A549 (cell line): ENCODE results near the gene HSD17B3. TPM values are rescaled to one million over a fixed set of nuclear protein-coding genes. Genes with fewer than 3 reads are reported as not detected.

Source experiments
- ATAC-seq, 2 experiments: fragments of 200-7000 bp in 1 of 2; fragments of >200 bp in 1 of 2; cut with Nextera tagmentation in 1 of 2; cut with Tn5 transposase in 1 of 2; 3 replicates each; pipeline versions ENCODE4 v1.8.0 to v1.9.1; 2018 to 2020; ENCODE audit warnings: mild to moderate bottlenecking in 1 of 2, moderate library complexity in 1 of 2
- CTCF ChIA-PET: fragments of 300-600 bp; sonication (Branson Sonifier 250); formaldehyde crosslinking; extraction: SDS; loops from one replicate; lab custom pipeline; 2021; ENCODE audit warnings: antibody characterized with exemption, inconsistent platforms; lab: Yijun Ruan, JAX
- POLR2A ChIA-PET: fragments of 350-600 bp; formaldehyde crosslinking; extraction: SDS; loops from one replicate; lab custom pipeline; 2021; ENCODE audit warnings: antibody characterized with exemption, inconsistent platforms; lab: Yijun Ruan, JAX
- DNase-seq, 2 experiments: peaks; one replicate each; pipeline versions ENCODE4 v3.0.0 to v3.0.0-alpha.2; 2011 to 2016; ENCODE audit warnings: low read depth in 1 of 2, low spot score in 1 of 2
- FAIRE-seq: peaks from 2 replicates; lab custom pipeline; 2011; peaks lifted over from hg19 to GRCh38; lab: Jason Lieb, UNC
- H3K27ac ChIP-seq, 2 experiments: fragments of >200 bp; sonication (Bioruptor Twin); formaldehyde crosslinking; 3 replicates each; pipeline ENCODE4 v1.5.1; 2016 to 2017
- H3K4me1 ChIP-seq: fragments of >200 bp; sonication (Bioruptor Twin); formaldehyde crosslinking; 3 replicates; pipeline ENCODE4 v1.6.1; 2016
- H3K4me2 ChIP-seq: fragments of >200 bp; sonication (Bioruptor Twin); formaldehyde crosslinking; 3 replicates; pipeline ENCODE4 v1.6.1; 2016
- H3K4me3 ChIP-seq: fragments of >200 bp; sonication (Bioruptor Twin); formaldehyde crosslinking; 3 replicates; pipeline ENCODE4 v1.5.1; 2016
- H3K9me3 ChIP-seq: fragments of >200 bp; sonication (Bioruptor Twin); formaldehyde crosslinking; 3 replicates; pipeline ENCODE4 v1.6.1; 2016
- ATOH8 ChIP-seq: fragments of 250-450 bp; sonication (Bioruptor Pico); IDR thresholded peaks from 2 replicates; pipeline ENCODE4 v1.5.0; 2020; ENCODE audit warnings: low read depth, mild to moderate bottlenecking, moderate library complexity
- BHLHE40 ChIP-seq: IDR thresholded peaks from 2 replicates; pipeline ENCODE4 v1.6.1; 2012; ENCODE audit warnings: low read depth, low read length, inconsistent platforms
- CBX2 ChIP-seq: fragments of 200-600 bp; sonication (generic); IDR thresholded peaks from 2 replicates; pipeline ENCODE4 v1.6.1; 2016; ENCODE audit warnings: low read depth, mild to moderate bottlenecking, borderline replicate concordance
- CTCF ChIP-seq: fragments of >200 bp; sonication (Bioruptor Twin); formaldehyde crosslinking; IDR thresholded peaks from 3 replicates; pipeline ENCODE4 v1.5.1; 2016
- GATA3 ChIP-seq: IDR thresholded peaks from 2 replicates; pipeline ENCODE4 v1.6.1; 2012; ENCODE audit warnings: borderline replicate concordance
- HDAC2 ChIP-seq: fragments of 200-600 bp; sonication (generic); IDR thresholded peaks from 2 replicates; pipeline ENCODE4 v1.6.1; 2016
- HEYL ChIP-seq: fragments of 250-450 bp; sonication (Bioruptor Pico); IDR thresholded peaks from 2 replicates; pipeline ENCODE4 v1.8.0; 2021; ENCODE audit warnings: mild to moderate bottlenecking, moderate library complexity
- HMGXB4 ChIP-seq: fragments of 250-450 bp; sonication (Bioruptor Pico); IDR thresholded peaks from 2 replicates; pipeline ENCODE4 v1.5.0; 2021; ENCODE audit warnings: mild to moderate bottlenecking, moderate library complexity, borderline replicate concordance
- HOXA7 ChIP-seq: fragments of 250-450 bp; sonication (Bioruptor Pico); IDR thresholded peaks from 2 replicates; pipeline ENCODE4 v1.5.0; 2020; ENCODE audit warnings: mild to moderate bottlenecking, moderate library complexity
- MAFK ChIP-seq: fragments of 450-650 bp; IDR thresholded peaks from 2 replicates; pipeline ENCODE4 v1.6.1; 2014; ENCODE audit not compliant: partially characterized antibody
- MYC ChIP-seq: IDR thresholded peaks from 2 replicates; pipeline ENCODE4 v1.6.1; 2012; ENCODE audit warnings: mild to moderate bottlenecking, inconsistent platforms, low read length, improper control_type of control experiment, borderline replicate concordance
- NR3C1 ChIP-seq: fragments of >200 bp; sonication (Bioruptor Twin); formaldehyde crosslinking; IDR thresholded peaks from 3 replicates; pipeline ENCODE4 v1.6.1; 2017
- POLR2AphosphoS2 ChIP-seq: conservative IDR thresholded peaks from 2 replicates; pipeline ENCODE4 v1.6.1; 2012; ENCODE audit warnings: low read length, improper control_type of control experiment, inconsistent platforms
- RAD21 ChIP-seq, 2 experiments: fragments of >200 bp in 1 of 2; sonication (Bioruptor Twin) in 1 of 2; formaldehyde crosslinking in 1 of 2; IDR thresholded peaks in 1 of 2; conservative IDR thresholded peaks in 1 of 2; 2 replicates in 1 of 2; 3 replicates in 1 of 2; pipeline ENCODE4 v1.6.1; 2012 to 2018; ENCODE audit warnings: inconsistent platforms in 1 of 2
- RNF2 ChIP-seq: fragments of 200-600 bp; sonication (generic); IDR thresholded peaks from 2 replicates; pipeline ENCODE4 v1.6.1; 2016; ENCODE audit warnings: low read depth, mild to moderate bottlenecking, antibody characterized with exemption, moderate library complexity, borderline replicate concordance
- SREBF2 ChIP-seq: fragments of 450-650 bp; IDR thresholded peaks from 2 replicates; pipeline ENCODE4 v1.6.1; 2014; ENCODE audit warnings: mild to moderate bottlenecking, moderate library complexity
- TFCP2L1 ChIP-seq: fragments of 250-450 bp; sonication (Bioruptor Pico); IDR thresholded peaks from 2 replicates; pipeline ENCODE4 v1.5.0; 2021; ENCODE audit warnings: mild to moderate bottlenecking
- TP53 ChIP-seq: fragments of 250-450 bp; sonication (Bioruptor Pico); IDR thresholded peaks from 2 replicates; pipeline ENCODE4 v1.5.0; 2021; ENCODE audit warnings: mild to moderate bottlenecking, moderate library complexity
- WGBS: methylation state at CpG from one replicate; pipeline ENCODE4 v1.1.6; 2017; ENCODE audit errors: missing lambda C conversion rate; 5-methylcytosine and 5-hydroxymethylcytosine counted together
- polyA plus RNA-seq, 4 experiments: library from polyadenylated mRNA; depleted of rRNA in 3 of 4; stranded (reverse); fragments of >200 nt; fragmentation: RNase III in 1 of 4; extraction: RNeasy Plus Mini Kit Qiagen cat#74134 plus additional on column Dnase treatment in 1 of 4; gene quantifications; 2 replicates in 3 of 4; 3 replicates in 1 of 4; pipeline ENCODE4 v1.2.3, GENCODE V29; 2011 to 2017
- TF ChIP-seq, protein P1 (sequence below): IDR thresholded peaks from 2 replicates; pipeline ENCODE4 v1.6.1; 2012
- TF ChIP-seq, protein P2 (sequence below): fragments of 450-650 bp; IDR thresholded peaks from 2 replicates; pipeline ENCODE4 v1.6.1; 2014; ENCODE audit warnings: antibody characterized with exemption

HSD17B3 gene
- polyA plus RNA-seq, 2 of the 4 experiments (the other 2 are of a cell fraction), result 0.22 to 0.25 TPM

GRCh38 chr9:96222132-96222531, 79.8 kb downstream of the HSD17B3 start:
- ChIA-PET CTCF (interaction anchor here (1.0 kb wide), 1 partner anchor 11 kb away, joined by 3 read pairs; no protein-coding TSS in a partner anchor), POLR2A (interaction anchor here (0.7 kb wide), 1 partner anchor 9 kb away, joined by 3 read pairs; no protein-coding TSS in a partner anchor)
- Histone ChIP-seq H3K27ac (no peak overlapping the region), H3K4me1 (peaks cover 7% of the 10 kb centered on the region), H3K9me3 (peaks cover 10% of the 10 kb centered on the region; the same call in 2 of the 3 replicates), H3K4me3 (no peak overlapping the region), H3K4me2 (no peak overlapping the region)
- DNase-seq (peak in 1 of 2 experiments; percentile 41), FAIRE-seq (no peak), ATAC-seq (no peak)
- WGBS, result 17% methylated on average over 2 of the region's 2 CpGs
- peak in 1 of 2 experiments; percentile 53; a peak in 2 of 5 replicates for TF ChIP-seq RAD21 (conservative IDR thresholded peaks at IDR 0.05 in 1 of 2, IDR thresholded peaks at IDR 0.05 in 1 of 2)
- no peak for TF ChIP-seq ATOH8 (CRISPR knock-in tag)
- TF ChIP-seq MAFK, result peak; percentile 69
- TF ChIP-seq SREBF2, result no peak
- TF ChIP-seq HMGXB4 (CRISPR knock-in tag), result no peak
- TF ChIP-seq, protein P1, sequence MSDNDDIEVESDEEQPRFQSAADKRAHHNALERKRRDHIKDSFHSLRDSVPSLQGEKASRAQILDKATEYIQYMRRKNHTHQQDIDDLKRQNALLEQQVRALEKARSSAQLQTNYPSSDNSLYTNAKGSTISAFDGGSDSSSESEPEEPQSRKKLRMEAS, result no peak
- no peak for TF ChIP-seq HDAC2
- TF ChIP-seq MYC, result no peak
- TF ChIP-seq POLR2AphosphoS2, result no peak
- TF ChIP-seq NR3C1, result no peak
- no peak for TF ChIP-seq HEYL
- no peak for TF ChIP-seq HOXA7 (CRISPR knock-in tag)
- TF ChIP-seq CTCF, result peak; percentile 35
- no peak for TF ChIP-seq RNF2
- TF ChIP-seq TP53 (CRISPR knock-in tag), result no peak
- no peak for TF ChIP-seq TFCP2L1
- TF ChIP-seq, protein P2, sequence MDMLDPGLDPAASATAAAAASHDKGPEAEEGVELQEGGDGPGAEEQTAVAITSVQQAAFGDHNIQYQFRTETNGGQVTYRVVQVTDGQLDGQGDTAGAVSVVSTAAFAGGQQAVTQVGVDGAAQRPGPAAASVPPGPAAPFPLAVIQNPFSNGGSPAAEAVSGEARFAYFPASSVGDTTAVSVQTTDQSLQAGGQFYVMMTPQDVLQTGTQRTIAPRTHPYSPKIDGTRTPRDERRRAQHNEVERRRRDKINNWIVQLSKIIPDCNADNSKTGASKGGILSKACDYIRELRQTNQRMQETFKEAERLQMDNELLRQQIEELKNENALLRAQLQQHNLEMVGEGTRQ, result no peak

GRCh38 chr9:96219900-96220257, 82.1 kb downstream of the HSD17B3 start:
- TF ChIP-seq GATA3 (no peak), POLR2AphosphoS2 (no peak), CBX2 (no peak), SREBF2 (no peak), BHLHE40 (no peak), TP53 (CRISPR knock-in tag) (no peak), MYC (no peak)
- no peak for DNase-seq
- CTCF ChIA-PET, result interaction anchor here (1.4 to 3.0 kb wide), 3 partner anchors 11 to 98 kb away, joined by 3 to 35 read pairs (median 3); no protein-coding TSS in a partner anchor
- H3K9me3 ChIP-seq, result peaks cover 14% of the 10 kb centered on the region
- no peak overlapping the region for H3K27ac ChIP-seq
- no peak for ATAC-seq
- H3K4me3 ChIP-seq, result no peak overlapping the region
- WGBS, result 96% methylated on average over 2 of the region's 2 CpGs
- POLR2A ChIA-PET, result no interaction called here
- H3K4me2 ChIP-seq, result no peak overlapping the region
- peaks cover 10% of the 10 kb centered on the region for H3K4me1 ChIP-seq
- no peak for FAIRE-seq
